Pulmonary artery endothelial cell (primary cell): ENCODE results near the gene NPEPL1. TPM values are rescaled to one million over a fixed set of nuclear protein-coding genes. Genes with fewer than 3 reads are reported as not detected.

Source experiments
- DNase-seq: peaks from one replicate; pipeline ENCODE4 v3.0.0-alpha.2; 2011; ENCODE audit warnings: low read depth, low spot score
- total RNA-seq: library from RNA; depleted of rRNA; stranded (reverse); fragments of >200 nt; gene quantifications from 2 replicates; pipeline ENCODE4 v1.2.3, GENCODE V29; 2014

Gene NPEPL1
- total RNA-seq, 1 donor from 2014 or later = 39.2 TPM

- DNase-seq = no peak
Observed at GRCh38 chr20:58657262-58657661, 35.3 kb upstream of the NPEPL1 start.

- no peak for DNase-seq
Observed at GRCh38 chr20:58657986-58658385, 34.6 kb upstream of the NPEPL1 start.

- no peak for DNase-seq
Observed at GRCh38 chr20:58658760-58659159, 33.8 kb upstream of the NPEPL1 start.

GRCh38 chr20:58659841-58660240 is 32.8 kb upstream of the NPEPL1 start:
- no peak for DNase-seq

- no peak for DNase-seq
Observed at GRCh38 chr20:58660855-58661597, 31.6 kb upstream of the NPEPL1 start.

GRCh38 chr20:58661598-58662473 is 30.8 kb upstream of the NPEPL1 start:
- DNase-seq = no peak

GRCh38 chr20:58664331-58664730 is 28.3 kb upstream of the NPEPL1 start:
- DNase-seq = no peak

GRCh38 chr20:58664883-58665282 is 27.7 kb upstream of the NPEPL1 start:
- DNase-seq = no peak

GRCh38 chr20:58665606-58666005 is 27.0 kb upstream of the NPEPL1 start:
- no peak for DNase-seq

- no peak for DNase-seq
Observed at GRCh38 chr20:58666702-58667101, 25.9 kb upstream of the NPEPL1 start.

- no peak for DNase-seq
Observed at GRCh38 chr20:58667975-58668374, 24.6 kb upstream of the NPEPL1 start.

- DNase-seq = no peak
Observed at GRCh38 chr20:58668901-58669286, 23.7 kb upstream of the NPEPL1 start.

- DNase-seq = no peak
Observed at GRCh38 chr20:58669287-58670006, 23.2 kb upstream of the NPEPL1 start.

GRCh38 chr20:58670102-58670501 is 22.5 kb upstream of the NPEPL1 start:
- no peak for DNase-seq

- DNase-seq = no peak
Observed at GRCh38 chr20:58670659-58671058, 21.9 kb upstream of the NPEPL1 start.

GRCh38 chr20:58673119-58673518 is 19.5 kb upstream of the NPEPL1 start:
- DNase-seq = no peak

GRCh38 chr20:58675146-58675584 is 17.4 kb upstream of the NPEPL1 start:
- no peak for DNase-seq

GRCh38 chr20:58675641-58676040 is 17.0 kb upstream of the NPEPL1 start:
- DNase-seq = no peak

- no peak for DNase-seq
Observed at GRCh38 chr20:58676161-58676560, 16.4 kb upstream of the NPEPL1 start.

GRCh38 chr20:58677079-58677604 is 15.5 kb upstream of the NPEPL1 start:
- no peak for DNase-seq

GRCh38 chr20:58677808-58678207 is 14.8 kb upstream of the NPEPL1 start:
- DNase-seq = no peak

GRCh38 chr20:58678806-58679205 is 13.8 kb upstream of the NPEPL1 start:
- no peak for DNase-seq
